HepG2 (cell line): Measurements from ENCODE around the gene ZFHX3. TPM values are rescaled to one million over a fixed set of nuclear protein-coding genes. Genes with fewer than 3 reads are reported as not detected.

Source experiments
- ATAC-seq: fragments of 200-7000 bp; cut with Tn5 transposase; 3 replicates; pipeline ENCODE4 v1.9.1; 2020; ENCODE audit warnings: mild to moderate bottlenecking, moderate library complexity
- BruUV-seq: library from RNA; stranded (reverse); fragments of 400-500 nt; replicated peaks from 2 replicates; lab custom pipeline; 2021; lab: Mats Ljungman, UMichigan
- CTCF ChIA-PET: fragments of 300-600 bp; formaldehyde crosslinking; extraction: SDS; loops from one replicate; lab custom pipeline; 2021; ENCODE audit warnings: low total read pairs, inconsistent platforms, low intra/inter-chr PET ratio; lab: Yijun Ruan, JAX
- POLR2A ChIA-PET: fragments of 350-600 bp; sonication (Branson Sonifier 250); formaldehyde crosslinking; loops from one replicate; lab custom pipeline; 2020; ENCODE audit warnings: antibody characterized with exemption, inconsistent platforms; lab: Yijun Ruan, JAX
- DNase-seq: peaks from one replicate; pipeline ENCODE4 v3.0.0-alpha.2; 2015; ENCODE audit warnings: low spot score
- FAIRE-seq: peaks from 3 replicates; lab custom pipeline; 2011; peaks lifted over from hg19 to GRCh38; lab: Jason Lieb, UNC
- H2AFZ ChIP-seq: one replicate; pipeline ENCODE4 v1.6.1; 2011; ENCODE audit warnings: low read length, inconsistent platforms
- H3K27ac ChIP-seq: fragments of 300-600 bp; 3 replicates; pipeline ENCODE4 v1.8.0; 2011; ENCODE audit warnings: mixed run types, mild to moderate bottlenecking, mixed read lengths, low read length, inconsistent platforms; ENCODE audit not compliant: insufficient read depth; ENCODE audit errors: extremely low read length
- H3K27me3 ChIP-seq, 2 experiments: fragments of 200-600 bp in 1 of 2; 2 replicates in 1 of 2; 3 replicates in 1 of 2; pipeline versions ENCODE4 v1.6.0 to v1.8.0; 2011; ENCODE audit warnings: low read length in 2 of 2, mild to moderate bottlenecking in 2 of 2, moderate library complexity in 2 of 2, inconsistent platforms in 1 of 2; ENCODE audit not compliant: insufficient read depth in 2 of 2, control insufficient read depth in 1 of 2
- H3K36me3 ChIP-seq, 2 experiments: fragments of 200-600 bp in 1 of 2; replicated peaks in 1 of 2; 2 replicates in 1 of 2; 3 replicates in 1 of 2; pipeline versions ENCODE4 v1.5.1 to v1.8.0; 2011; ENCODE audit warnings: low read length in 2 of 2, inconsistent platforms in 1 of 2; ENCODE audit not compliant: insufficient read depth in 2 of 2, control insufficient read depth in 1 of 2
- H3K4me1 ChIP-seq: 2 replicates; pipeline ENCODE4 v1.5.1; 2012; ENCODE audit warnings: low read length, inconsistent platforms; ENCODE audit not compliant: insufficient read depth
- H3K4me2 ChIP-seq: 2 replicates; pipeline ENCODE4 v1.6.0; 2011; ENCODE audit warnings: low read depth, low read length, inconsistent platforms
- H3K4me3 ChIP-seq, 3 experiments: fragments of 200-600 bp in 1 of 3; sonication (generic), shearing (Covaris generic) in 1 of 3; replicated peaks in 1 of 3; 2 replicates each; pipeline ENCODE4 v1.5.1; 2011 to 2016; ENCODE audit warnings: low read length in 3 of 3, inconsistent platforms in 2 of 3, low read depth in 2 of 3, mild to moderate bottlenecking in 2 of 3, control low read depth in 1 of 3, mixed read lengths in 1 of 3; ENCODE audit not compliant: insufficient read depth in 1 of 3
- H3K79me2 ChIP-seq: one replicate; pipeline ENCODE4 v1.6.1; 2011; ENCODE audit warnings: low read length, inconsistent platforms; ENCODE audit not compliant: insufficient read depth
- H3K9ac ChIP-seq: 2 replicates; pipeline ENCODE4 v1.6.0; 2011; ENCODE audit warnings: mild to moderate bottlenecking, low read depth, low read length, inconsistent platforms; ENCODE audit not compliant: insufficient read depth
- H3K9me3 ChIP-seq: 2 replicates; pipeline ENCODE4 v1.5.1; 2012; ENCODE audit warnings: mild to moderate bottlenecking, low read length
- H4K20me1 ChIP-seq: 2 replicates; pipeline ENCODE4 v1.6.0; 2011; ENCODE audit warnings: inconsistent platforms, mild to moderate bottlenecking, low read length, moderate library complexity; ENCODE audit not compliant: insufficient read depth
- RBM22 ChIP-seq: fragments of 200-400 bp; formaldehyde crosslinking; optimal IDR thresholded peaks from 2 replicates; pipeline ENCODE3; 2017; ENCODE audit warnings: mild to moderate bottlenecking, low read length, moderate library complexity
- RNF219 ChIP-seq: sonication (generic); formaldehyde crosslinking; IDR thresholded peaks from 2 replicates; pipeline ENCODE4 v1.5.0; 2020; ENCODE audit warnings: mild to moderate bottlenecking, missing genetic modification reagents
- SETDB1 ChIP-seq: sonication (generic); formaldehyde crosslinking; IDR thresholded peaks from 2 replicates; pipeline ENCODE4 v1.5.1; 2020; ENCODE audit warnings: missing genetic modification reagents, mild to moderate bottlenecking, borderline replicate concordance
- WGBS: methylation state at CpG from one replicate; pipeline ENCODE4 v1.1.6; 2017; ENCODE audit warnings: low lambda C conversion rate; 5-methylcytosine and 5-hydroxymethylcytosine counted together
- in situ Hi-C: cut with HindIII; loops from 2 replicates; pipeline ENCODE4 v1.10.0; 2017; ENCODE audit warnings: low pct_unique_long_range_greater_than_20kb; ENCODE audit not compliant: extremely low pct_ligation_motif_present
- intact Hi-C: fragments of 100-400 bp; cut with micrococcal nuclease; formaldehyde crosslinking; loops from one replicate; pipeline ENCODE4 v1.10.0; 2022; ENCODE audit not compliant: unreplicated experiment
- polyA plus RNA-seq, 8 experiments: library from polyadenylated mRNA; depleted of rRNA in 3 of 8; stranded (reverse) in 7 of 8; unstranded in 1 of 8; fragments of >200 nt; fragmentation: Illumina TruSeq in 4 of 8; extraction: Trizol in 4 of 8; gene quantifications; 2 replicates each; pipeline versions ENCODE4 v1.2.1 to v1.2.3, GENCODE V29; 2011 to 2016; ENCODE audit warnings: low read depth in 4 of 8, missing spikeins in 1 of 8, mixed read lengths in 1 of 8; ENCODE audit not compliant: insufficient read depth in 1 of 8
- total RNA-seq, 5 experiments: library from RNA; depleted of rRNA; stranded (reverse); fragments of >200 nt; fragmentation: Illumina TruSeq; extraction: Trizol; gene quantifications; 2 replicates each; pipeline ENCODE4 v1.2.3, GENCODE V29; 2016; ENCODE audit warnings: low read depth in 1 of 5

The ZFHX3 gene
- total and polyA plus RNA-seq, 2 of the 13 experiments (the other 11 are each of a cell fraction or from before 2014, with no cell fraction given), result 5.0 to 6.0 TPM

GRCh38 chr16:72791786-72792185, 256.1 kb downstream of the ZFHX3 start:
- Histone ChIP-seq H2AFZ (no peak overlapping the region), H3K9ac (no peak overlapping the region), H3K4me1 (no peaks in the 10 kb centered on the region), H3K9me3 (no peaks in the 10 kb centered on the region), H3K36me3 (peaks cover 49 to 87% of the 10 kb centered on the region in 2 experiments), H3K27ac (no peak overlapping the region), H3K4me3 (no peak overlapping the region), H3K27me3 (no peaks in the 10 kb centered on the region), H4K20me1 (no peaks in the 10 kb centered on the region), H3K4me2 (no peak overlapping the region), H3K79me2 (no peaks in the 10 kb centered on the region)
- ChIA-PET CTCF (no interaction called here), POLR2A (no interaction called here)
- no peak for TF ChIP-seq SETDB1 (CRISPR knock-in tag)
- in situ Hi-C loops (no loop called here), intact Hi-C loops (no loop called here)
- DNase-seq, result no peak
- BruUV-seq, result no TSS peak
- no peak for ATAC-seq
- FAIRE-seq, result no peak

- FAIRE-seq (no peak), ATAC-seq (no peak), DNase-seq (no peak)
- no peaks in the 10 kb centered on the region for H3K4me1 ChIP-seq
- H3K79me2 ChIP-seq, result no peaks in the 10 kb centered on the region
- TF ChIP-seq RNF219 (CRISPR knock-in tag) (no peak), RBM22 (peak; percentile 61)
- intact Hi-C loops, result no loop called here
- WGBS, result 98% methylated on average over 5 of the region's 5 CpGs
- no peaks in the 10 kb centered on the region for H3K9me3 ChIP-seq
- H4K20me1 ChIP-seq, result no peaks in the 10 kb centered on the region
- H3K9ac ChIP-seq, result no peak overlapping the region
- H3K4me3 ChIP-seq, result no peak overlapping the region
- peaks cover 33 to 70% of the 10 kb centered on the region in 2 experiments for H3K36me3 ChIP-seq
- H2AFZ ChIP-seq, result no peak overlapping the region
- no peak overlapping the region for H3K4me2 ChIP-seq
- CTCF ChIA-PET, result no interaction called here
- H3K27me3 ChIP-seq, result no peaks in the 10 kb centered on the region
- H3K27ac ChIP-seq, result no peak overlapping the region
- BruUV-seq, result no TSS peak
- in situ Hi-C loops, result no loop called here
- POLR2A ChIA-PET, result no interaction called here
These were observed 258.0 kb downstream of the ZFHX3 start for GRCh38 chr16:72789921-72790320.
